CD14-positive monocyte (primary cell): Measurements from ENCODE around the gene ABHD1. TPM values are rescaled to one million over a fixed set of nuclear protein-coding genes. Genes with fewer than 3 reads are reported as not detected.

Source experiments
- DNase-seq, 3 donors: peaks; one replicate each; pipeline ENCODE4 v3.0.0-alpha.2; 2011 to 2022
- H2AFZ ChIP-seq: 2 replicates; pipeline ENCODE4 v1.6.0; 2012; ENCODE audit warnings: mild to moderate bottlenecking, low read depth, low read length, inconsistent platforms; ENCODE audit not compliant: insufficient read depth, poor library complexity, severe bottlenecking
- H3K27ac ChIP-seq, 2 donors: 1 replicate in 1 of 2; 2 replicates in 1 of 2; pipeline ENCODE4 v1.5.1; 2012 to 2013; ENCODE audit warnings: low read length in 2 of 2, control low read depth in 1 of 2, inconsistent platforms in 1 of 2, low read depth in 1 of 2, mild to moderate bottlenecking in 1 of 2
- H3K27me3 ChIP-seq, 2 donors: one replicate each; pipeline versions ENCODE4 v1.6.0 to v1.6.1; 2011 to 2013; ENCODE audit warnings: low read length in 2 of 2; ENCODE audit not compliant: control insufficient read depth in 2 of 2, insufficient read depth in 2 of 2
- H3K36me3 ChIP-seq, 2 donors: replicated peaks in 1 of 2; 1 replicate in 1 of 2; 2 replicates in 1 of 2; pipeline versions ENCODE4 v1.5.1 to v1.6.1; 2012 to 2013; ENCODE audit warnings: low read length in 2 of 2, control low read depth in 1 of 2, inconsistent platforms in 1 of 2, mild to moderate bottlenecking in 1 of 2; ENCODE audit not compliant: insufficient read depth in 2 of 2, control insufficient read depth in 1 of 2
- H3K4me1 ChIP-seq, 2 donors: 1 replicate in 1 of 2; 2 replicates in 1 of 2; pipeline versions ENCODE4 v1.5.1 to v1.6.1; 2012 to 2013; ENCODE audit warnings: low read length in 2 of 2, control low read depth in 1 of 2, inconsistent platforms in 1 of 2, mild to moderate bottlenecking in 1 of 2, moderate library complexity in 1 of 2; ENCODE audit not compliant: insufficient read depth in 2 of 2, control insufficient read depth in 1 of 2
- H3K4me2 ChIP-seq: replicated peaks from 2 replicates; pipeline ENCODE3; 2012; ENCODE audit warnings: low read length, moderate library complexity, mild to moderate bottlenecking; ENCODE audit not compliant: poor library complexity, severe bottlenecking; ENCODE audit errors: extremely low read depth
- H3K4me3 ChIP-seq, 3 experiments: fragments of 200-600 bp in 1 of 3; sonication (generic) in 1 of 3; replicated peaks in 1 of 3; 1 replicate in 2 of 3; 2 replicates in 1 of 3; pipeline ENCODE4 v1.5.1; 2011 to 2013; ENCODE audit warnings: low read length in 3 of 3, mild to moderate bottlenecking in 3 of 3, control low read depth in 2 of 3, low read depth in 2 of 3, inconsistent platforms in 1 of 3, moderate library complexity in 1 of 3
- H3K79me2 ChIP-seq: 2 replicates; pipeline ENCODE4 v1.6.0; 2012; ENCODE audit warnings: mild to moderate bottlenecking, control low read depth, inconsistent platforms, low read length, moderate library complexity; ENCODE audit not compliant: insufficient read depth
- H3K9ac ChIP-seq: 2 replicates; pipeline ENCODE4 v1.6.0; 2017; ENCODE audit warnings: low read length, mild to moderate bottlenecking; ENCODE audit not compliant: insufficient read depth, poor library complexity, severe bottlenecking
- H3K9me3 ChIP-seq, 2 donors: replicated peaks in 1 of 2; 1 replicate in 1 of 2; 2 replicates in 1 of 2; pipeline versions ENCODE4 v1.5.1 to v1.6.1; 2012 to 2013; ENCODE audit warnings: low read length in 2 of 2, control low read depth in 1 of 2; ENCODE audit not compliant: control insufficient read depth in 1 of 2, insufficient read depth in 1 of 2
- H4K20me1 ChIP-seq: 2 replicates; pipeline ENCODE4 v1.6.0; 2012; ENCODE audit warnings: mild to moderate bottlenecking, low read length, control low read depth, moderate library complexity; ENCODE audit not compliant: insufficient read depth
- H3K27ac Mint-ChIP-seq, 7 donors: one replicate each; pipeline ENCODE4 v1.8.0; 2020; ENCODE audit warnings: mild to moderate bottlenecking in 7 of 7, mixed read lengths in 7 of 7, moderate library complexity in 6 of 7, inconsistent platforms in 2 of 7
- H3K27me3 Mint-ChIP-seq, 3 donors: one replicate each; pipeline ENCODE4 v1.8.0; 2021 to 2022; ENCODE audit warnings: low read depth in 3 of 3, mild to moderate bottlenecking in 3 of 3, mixed read lengths in 3 of 3, moderate library complexity in 3 of 3, inconsistent platforms in 1 of 3
- H3K36me3 Mint-ChIP-seq, 2 donors: one replicate each; pipeline ENCODE4 v1.8.0; 2020; ENCODE audit warnings: mixed read lengths in 2 of 2, inconsistent platforms in 1 of 2, mild to moderate bottlenecking in 1 of 2
- H3K4me1 Mint-ChIP-seq: one replicate; pipeline ENCODE4 v1.8.0; 2020; ENCODE audit warnings: mild to moderate bottlenecking, mixed read lengths
- H3K4me3 Mint-ChIP-seq, 2 donors: one replicate each; pipeline ENCODE4 v1.8.0; 2020; ENCODE audit warnings: mild to moderate bottlenecking in 2 of 2, mixed read lengths in 2 of 2, moderate library complexity in 1 of 2
- H3K9me3 Mint-ChIP-seq, 7 donors: one replicate each; pipeline ENCODE4 v1.8.0; 2020 to 2022; ENCODE audit warnings: mixed read lengths in 7 of 7, mild to moderate bottlenecking in 6 of 7, moderate library complexity in 6 of 7, inconsistent platforms in 2 of 7
- WGBS: methylation state at CpG from one replicate; pipeline ENCODE4 v1.1.5; 2013; ENCODE audit warnings: missing lambda C conversion rate; ENCODE audit not compliant: insufficient coverage; 5-methylcytosine and 5-hydroxymethylcytosine counted together
- intact Hi-C, 2 donors: fragments of 100-400 bp; cut with micrococcal nuclease; formaldehyde crosslinking; loops; one replicate each; pipeline versions ENCODE4 v1.15.0 to v1.15.1; 2023
- polyA minus RNA-seq: library from RNA; depleted of rRNA, polyadenylated mRNA; stranded (reverse); fragments of >200 nt; gene quantifications from 2 replicates; pipeline ENCODE4 v1.2.3, GENCODE V29; 2012
- polyA plus RNA-seq, 3 donors: library from polyadenylated mRNA; depleted of rRNA in 1 of 3; unstranded in 2 of 3; stranded (reverse) in 1 of 3; fragments of 300-500 nt in 2 of 3; fragments of >200 nt in 1 of 3; fragmentation: Illumina TruSeq in 2 of 3; gene quantifications; 1 replicate in 2 of 3; 2 replicates in 1 of 3; pipeline ENCODE4 v1.2.3, GENCODE V29; 2012 to 2021
- total RNA-seq, 12 experiments: library from RNA in 1 of 12; stranded (reverse) in 1 of 12; fragments of 120-200 nt in 1 of 12; gene quantifications; one replicate each; pipeline ENCODE4 v1.2.4 and lab custom pipeline; 2013 to 2026; ENCODE audit warnings: mixed read lengths in 6 of 12, inconsistent platforms in 1 of 12
- TF ChIP-seq, protein P1 (sequence below): fragments of 200-600 bp; IDR thresholded peaks from one replicate; pipeline ENCODE4 v1.8.0; 2022; ENCODE audit warnings: antibody characterized with exemption, mild to moderate bottlenecking

Gene ABHD1
- 0.92 TPM for total RNA-seq (2013)
- 1 to 10 TPM in 1 of 3 donors, under 1 TPM in 2; 0.08 to 1.2 (median 0.25) TPM for polyA plus RNA-seq
- polyA minus RNA-seq: 0.28 and 0.48 TPM in 2 replicates
- 0 to 0.92 (median 0.21) reads per million in 11 experiments for total RNA-seq (lab: John Stamatoyannopoulos, UW)

DNA sequence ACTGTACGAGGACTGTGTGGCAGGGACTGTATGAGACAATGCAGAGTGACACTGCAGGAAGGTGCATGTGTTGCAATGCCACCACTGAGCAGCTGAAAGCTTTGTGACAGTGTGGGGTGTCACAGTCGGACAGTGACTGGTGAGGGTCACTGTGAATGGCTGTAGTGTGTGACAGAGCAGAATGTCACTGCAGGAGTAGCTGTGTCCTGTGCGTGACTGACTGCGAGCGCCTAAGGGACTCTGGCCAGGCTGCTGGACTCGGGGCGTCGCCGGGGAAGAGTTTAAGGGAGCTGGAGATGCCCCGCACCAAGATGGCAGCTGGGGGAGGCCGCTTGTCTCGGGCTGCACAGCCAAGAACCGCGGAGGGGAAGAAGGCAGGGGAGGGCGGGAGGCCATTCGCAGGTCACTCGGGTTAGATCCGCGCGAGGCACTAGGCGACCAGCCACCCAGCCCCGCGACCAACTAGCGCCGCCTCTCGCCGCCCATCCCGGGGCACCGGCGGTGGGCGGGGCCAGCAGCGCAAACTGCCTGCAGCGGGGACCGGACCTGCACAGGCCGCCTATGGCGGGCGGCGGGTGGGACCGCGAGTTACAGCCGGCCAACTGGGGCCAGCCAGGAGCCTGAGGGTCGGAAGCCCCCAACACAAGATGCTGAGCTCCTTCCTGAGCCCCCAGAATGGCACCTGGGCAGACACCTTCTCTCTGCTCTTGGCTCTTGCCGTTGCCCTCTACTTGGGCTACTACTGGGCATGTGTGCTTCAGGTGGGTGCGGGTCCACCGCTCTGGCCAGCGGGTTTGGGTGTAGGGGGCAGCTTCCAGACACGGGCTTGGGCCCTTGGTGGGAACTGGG is at the start of gene ABHD1:
Gene ABHD1 (plus strand): TSS at position 514 of the 849 bp plus-strand sequence. CDS start 134 bp downstream, at position 648.
- Histone ChIP-seq H3K79me2 (no peaks in the 10 kb centered on the region), H3K4me3 (peak within 1 kb of the TSS; percentile 59 to 79 (median 70)), H3K36me3 (no peaks in the 10 kb centered on the region), H3K9ac (peak within 1 kb of the TSS; percentile 83), H3K27ac (peak within 1 kb of the TSS; percentile 87 to 90), H3K4me1 (peaks cover 28 to 32% of the 10 kb centered on the region in 2 donors), H4K20me1 (no peaks in the 10 kb centered on the region), H3K27me3 (peaks cover 7 to 15% of the 10 kb centered on the region in 2 donors), H3K9me3 (no peaks in the 10 kb centered on the region), H3K4me2 (peak within 1 kb of the TSS; percentile 76), H2AFZ (peak within 1 kb of the TSS; percentile 90)
- TF ChIP-seq, protein P1, sequence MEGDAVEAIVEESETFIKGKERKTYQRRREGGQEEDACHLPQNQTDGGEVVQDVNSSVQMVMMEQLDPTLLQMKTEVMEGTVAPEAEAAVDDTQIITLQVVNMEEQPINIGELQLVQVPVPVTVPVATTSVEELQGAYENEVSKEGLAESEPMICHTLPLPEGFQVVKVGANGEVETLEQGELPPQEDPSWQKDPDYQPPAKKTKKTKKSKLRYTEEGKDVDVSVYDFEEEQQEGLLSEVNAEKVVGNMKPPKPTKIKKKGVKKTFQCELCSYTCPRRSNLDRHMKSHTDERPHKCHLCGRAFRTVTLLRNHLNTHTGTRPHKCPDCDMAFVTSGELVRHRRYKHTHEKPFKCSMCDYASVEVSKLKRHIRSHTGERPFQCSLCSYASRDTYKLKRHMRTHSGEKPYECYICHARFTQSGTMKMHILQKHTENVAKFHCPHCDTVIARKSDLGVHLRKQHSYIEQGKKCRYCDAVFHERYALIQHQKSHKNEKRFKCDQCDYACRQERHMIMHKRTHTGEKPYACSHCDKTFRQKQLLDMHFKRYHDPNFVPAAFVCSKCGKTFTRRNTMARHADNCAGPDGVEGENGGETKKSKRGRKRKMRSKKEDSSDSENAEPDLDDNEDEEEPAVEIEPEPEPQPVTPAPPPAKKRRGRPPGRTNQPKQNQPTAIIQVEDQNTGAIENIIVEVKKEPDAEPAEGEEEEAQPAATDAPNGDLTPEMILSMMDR: no peak
- intact Hi-C loops: no loop called here
- Mint-ChIP-seq H3K36me3 (peaks cover 3 to 4% of the 10 kb centered on the region in 2 donors), H3K9me3 (peaks cover 0 to 7% (median 4%) of the 10 kb centered on the region in 7 donors), H3K4me3 (peak within 1 kb of the TSS; percentile 91 to 96), H3K27me3 (peaks cover 12 to 16% (median 14%) of the 10 kb centered on the region in 3 donors), H3K27ac (peak within 1 kb of the TSS; percentile 96 to 98 (median 97)), H3K4me1 (peaks cover 28% of the 10 kb centered on the region)
- DNase-seq: peak; percentile 92 to 96 (median 93)
- 4% methylated on average over 45 of the region's 47 CpGs for WGBS
